ENCODE data around the gene SAMMSON. TPM values are rescaled to one million over a fixed set of nuclear protein-coding genes. Genes with fewer than 3 reads are reported as not detected.
A peak's percentile ranks its signal among the peaks of the same experiment; 100 is the strongest.

The SAMMSON gene
- total RNA-seq (0.21 TPM), polyA plus RNA-seq (0.75 TPM)

DNA sequence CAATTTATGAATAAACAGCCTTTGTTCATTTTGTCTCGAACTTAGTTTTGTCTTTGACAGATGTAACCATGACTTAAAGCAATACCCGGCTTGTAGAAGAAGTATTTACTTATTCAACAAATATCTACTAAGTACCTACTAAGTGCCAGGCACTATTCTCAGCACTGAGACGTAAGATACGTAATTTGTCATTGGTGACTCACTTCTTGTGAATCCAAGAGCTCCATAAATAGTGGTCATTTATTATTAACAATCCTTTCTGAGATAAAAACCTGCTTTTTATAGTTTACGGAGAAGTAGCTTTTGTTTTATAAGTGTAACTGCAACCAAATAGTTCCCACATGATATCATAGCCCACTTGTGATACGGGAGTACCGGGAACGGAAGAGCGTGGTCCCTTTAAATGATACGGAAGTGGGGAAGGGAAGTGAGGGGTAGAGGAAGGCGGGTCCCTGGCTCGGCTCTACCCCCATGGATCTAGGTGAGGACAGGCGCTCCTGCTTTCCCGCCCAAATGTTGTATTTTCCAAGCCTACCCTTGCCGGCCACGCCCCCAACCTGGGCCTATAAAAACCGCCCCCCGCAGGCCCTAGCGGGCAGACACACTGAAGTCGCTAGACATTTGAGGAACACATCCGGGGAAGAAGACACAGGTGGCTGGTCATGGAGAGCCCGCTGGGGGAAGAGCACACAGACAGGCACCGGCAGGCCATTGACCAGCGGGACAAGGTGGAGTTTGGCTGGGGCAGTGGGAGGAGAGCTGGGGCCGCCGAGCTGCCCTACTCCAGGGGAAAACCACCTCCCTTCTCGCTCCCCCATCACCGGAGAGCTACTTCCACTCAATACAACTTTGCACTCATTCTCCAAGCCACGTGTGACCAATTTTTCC is at the start of gene SAMMSON:
Gene SAMMSON (plus strand): TSS at position 594 of the 888 bp plus-strand sequence.
- 67% methylated on average over 29 of the region's 29 CpGs for WGBS
- DNase-seq (ENCODE audit: extremely low spot score) = no peak

DNA sequence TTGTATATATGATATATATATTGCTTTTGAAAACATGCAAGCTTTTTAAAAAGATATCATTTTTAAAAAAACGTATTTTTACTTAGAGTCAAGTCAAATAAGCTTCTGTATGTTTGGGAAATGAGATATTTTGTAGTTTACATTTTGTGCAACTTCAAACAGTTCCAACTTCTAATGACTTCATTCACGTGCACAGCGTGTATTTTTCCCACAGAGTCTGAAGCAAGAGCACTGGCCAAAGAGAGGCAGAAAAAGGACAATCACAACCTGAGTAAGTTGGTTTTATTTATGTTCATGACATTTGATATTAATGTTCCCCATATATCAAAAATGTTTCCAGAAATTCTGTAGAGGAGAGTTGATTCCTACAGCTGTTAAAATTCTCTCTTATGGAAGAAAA is 47.9 kb upstream of the SAMMSON start:
- DNase-seq (ENCODE audit: extremely low spot score) = no peak
- no peaks in the 10 kb centered on the region for H3K36me3 ChIP-seq (ENCODE audit: insufficient read depth)
- no peaks in the 10 kb centered on the region for H3K4me1 ChIP-seq (ENCODE audit: insufficient read depth)
- H3K27ac ChIP-seq (ENCODE audit: low read depth) = no peak overlapping the region
- WGBS = 78% methylated on average over 3 of the region's 3 CpGs
- H3K4me3 ChIP-seq (ENCODE audit: low read depth, low read length) = no peak overlapping the region

More for the DNA sequence above, at the start of gene SAMMSON:
- Histone ChIP-seq H3K4me1 (ENCODE audit: insufficient read depth) (no peaks in the 10 kb centered on the region), H3K27ac (ENCODE audit: low read depth) (no peak within 1 kb of the TSS), H3K36me3 (ENCODE audit: insufficient read depth) (no peaks in the 10 kb centered on the region), H3K4me3 (ENCODE audit: low read depth, low read length) (peak within 1 kb of the TSS; percentile 16)

DNA sequence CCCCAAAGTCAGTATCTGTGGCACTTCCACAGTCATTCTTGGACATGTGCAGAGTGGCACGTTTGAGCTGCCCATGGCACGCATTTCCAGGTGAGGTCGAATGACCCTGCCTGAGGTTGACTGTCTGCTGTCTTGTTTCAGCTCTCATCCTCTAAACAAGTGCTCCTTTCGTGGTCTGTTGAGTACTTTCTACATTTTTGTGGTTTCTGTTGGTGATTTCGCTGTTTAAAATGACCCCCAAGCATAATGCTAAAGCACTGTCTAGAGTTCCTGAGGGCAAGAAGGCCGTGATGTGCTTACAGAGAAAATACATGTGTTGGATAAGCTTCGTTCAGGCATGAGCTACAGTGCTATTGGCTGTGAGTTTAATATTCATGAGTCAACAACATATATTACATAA is 40.0 kb upstream of the SAMMSON start:
- H3K27ac ChIP-seq (ENCODE audit: low read depth) = no peak overlapping the region
- no peak overlapping the region for H3K4me3 ChIP-seq (ENCODE audit: low read depth, low read length)
- H3K36me3 ChIP-seq (ENCODE audit: insufficient read depth) = no peaks in the 10 kb centered on the region
- no peak for DNase-seq (ENCODE audit: extremely low spot score)
- 90% methylated on average over 7 of the region's 7 CpGs for WGBS
- no peaks in the 10 kb centered on the region for H3K4me1 ChIP-seq (ENCODE audit: insufficient read depth)

DNA sequence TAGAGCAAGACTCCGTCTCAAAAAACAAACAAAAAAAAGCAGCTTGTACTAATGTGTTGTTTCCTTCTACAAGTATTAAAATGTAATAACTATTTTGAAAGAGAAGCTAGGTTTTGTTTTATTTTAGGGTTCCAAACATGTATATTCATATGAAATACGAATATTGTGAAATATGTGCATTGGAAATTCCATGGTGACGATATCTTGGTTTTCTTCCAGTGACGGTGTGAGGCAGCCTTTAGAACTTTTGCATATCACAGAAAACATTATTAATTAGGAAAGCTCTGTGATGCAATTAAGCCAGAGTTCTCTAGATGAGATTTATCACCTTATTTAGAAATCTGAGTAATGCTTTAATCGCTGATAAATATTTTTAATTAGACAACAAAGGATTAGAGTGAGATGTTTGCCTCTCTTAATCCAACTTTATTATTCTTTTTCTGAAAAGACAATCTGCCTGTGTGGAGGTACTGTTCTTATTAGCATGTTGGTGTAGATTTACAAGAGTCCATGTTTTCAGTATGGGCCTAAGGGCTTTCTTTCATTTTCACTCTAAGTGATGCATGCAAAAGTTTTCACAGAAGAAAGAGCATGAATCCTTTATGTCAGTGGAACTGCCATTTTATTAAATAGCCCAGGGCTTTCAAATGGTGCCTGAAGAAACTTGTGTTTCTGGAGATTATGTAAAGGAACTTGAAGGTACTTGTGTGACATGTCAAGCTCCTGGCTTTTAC is 37.7 kb upstream of the SAMMSON start:
- DNase-seq (ENCODE audit: extremely low spot score) = no peak
- Histone ChIP-seq H3K4me3 (ENCODE audit: low read depth, low read length) (no peak overlapping the region), H3K36me3 (ENCODE audit: insufficient read depth) (no peaks in the 10 kb centered on the region), H3K27ac (ENCODE audit: low read depth) (no peak overlapping the region), H3K4me1 (ENCODE audit: insufficient read depth) (no peaks in the 10 kb centered on the region)
- WGBS = 91% methylated on average over 5 of the region's 5 CpGs

DNA sequence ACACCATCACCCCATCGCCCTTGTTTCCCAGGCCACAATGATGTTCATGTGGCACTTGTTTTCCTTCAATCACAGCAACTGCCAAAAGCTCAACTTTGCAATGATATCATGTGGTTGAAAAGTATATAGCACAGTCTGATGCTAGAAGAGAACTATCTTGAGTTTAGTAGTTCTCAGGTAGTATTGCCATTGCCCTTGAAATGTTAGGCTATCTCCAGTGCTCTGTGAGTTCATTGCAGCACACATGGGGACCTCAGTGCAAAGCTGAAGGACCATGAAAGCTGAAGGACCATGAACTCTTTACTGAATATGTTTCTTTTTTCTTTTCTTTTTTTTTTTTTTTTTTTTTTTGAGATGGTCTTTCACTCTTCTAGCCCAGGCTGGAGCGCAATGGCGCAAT is 35.9 kb upstream of the SAMMSON start:
- Histone ChIP-seq H3K4me3 (ENCODE audit: low read depth, low read length) (no peak overlapping the region), H3K4me1 (ENCODE audit: insufficient read depth) (no peaks in the 10 kb centered on the region), H3K27ac (ENCODE audit: low read depth) (no peak overlapping the region), H3K36me3 (ENCODE audit: insufficient read depth) (no peaks in the 10 kb centered on the region)
- 96% methylated on average over 3 of the region's 3 CpGs for WGBS
- no peak for DNase-seq (ENCODE audit: extremely low spot score)

DNA sequence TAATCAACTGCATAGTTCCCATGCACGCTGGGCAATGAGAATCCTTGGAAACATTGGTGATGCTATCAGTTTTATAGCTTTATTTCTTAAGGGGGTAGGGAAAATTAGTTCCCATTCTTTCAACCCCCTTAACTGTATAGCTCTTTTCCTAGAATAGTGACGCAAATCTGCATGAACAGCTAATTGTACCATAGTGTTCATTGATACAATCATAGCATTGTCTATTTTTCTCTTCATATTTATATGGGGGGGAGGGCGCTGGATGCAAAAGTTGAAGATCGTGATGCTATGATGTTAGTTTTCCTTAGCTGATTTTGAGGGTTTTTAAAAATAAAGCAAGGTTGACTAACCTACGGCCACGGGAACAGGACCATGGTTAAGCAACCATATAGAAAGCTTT is 32.4 kb upstream of the SAMMSON start:
- DNase-seq (ENCODE audit: extremely low spot score) = no peak
- Histone ChIP-seq H3K27ac (ENCODE audit: low read depth) (no peak overlapping the region), H3K36me3 (ENCODE audit: insufficient read depth) (no peaks in the 10 kb centered on the region), H3K4me3 (ENCODE audit: low read depth, low read length) (no peak overlapping the region), H3K4me1 (ENCODE audit: insufficient read depth) (no peaks in the 10 kb centered on the region)
- 93% methylated on average over 6 of the region's 6 CpGs for WGBS

DNA sequence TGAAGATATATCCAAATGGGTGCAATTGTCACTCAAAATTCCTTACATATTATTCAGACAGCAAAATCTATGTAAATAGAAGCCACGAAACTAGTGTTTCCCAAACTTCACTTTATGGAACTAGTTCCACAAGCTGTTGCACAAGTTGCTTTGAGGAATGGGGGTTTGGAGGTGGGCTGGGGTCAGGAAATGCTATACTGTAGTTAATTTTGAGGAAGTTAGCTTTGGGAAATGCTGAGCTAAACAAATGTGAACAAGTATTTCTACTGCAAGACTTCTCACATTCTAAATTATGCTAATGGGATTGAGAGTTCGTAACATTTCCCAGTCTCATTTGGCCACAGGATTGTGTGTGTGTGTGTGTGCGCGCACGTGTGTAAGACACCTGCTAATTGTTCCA is 28.7 kb upstream of the SAMMSON start:
- WGBS = 88% methylated on average over 5 of the region's 5 CpGs
- no peak overlapping the region for H3K27ac ChIP-seq (ENCODE audit: low read depth)
- H3K4me3 ChIP-seq (ENCODE audit: low read depth, low read length) = no peak overlapping the region
- H3K4me1 ChIP-seq (ENCODE audit: insufficient read depth) = no peaks in the 10 kb centered on the region
- DNase-seq (ENCODE audit: extremely low spot score) = no peak
- no peaks in the 10 kb centered on the region for H3K36me3 ChIP-seq (ENCODE audit: insufficient read depth)

DNA sequence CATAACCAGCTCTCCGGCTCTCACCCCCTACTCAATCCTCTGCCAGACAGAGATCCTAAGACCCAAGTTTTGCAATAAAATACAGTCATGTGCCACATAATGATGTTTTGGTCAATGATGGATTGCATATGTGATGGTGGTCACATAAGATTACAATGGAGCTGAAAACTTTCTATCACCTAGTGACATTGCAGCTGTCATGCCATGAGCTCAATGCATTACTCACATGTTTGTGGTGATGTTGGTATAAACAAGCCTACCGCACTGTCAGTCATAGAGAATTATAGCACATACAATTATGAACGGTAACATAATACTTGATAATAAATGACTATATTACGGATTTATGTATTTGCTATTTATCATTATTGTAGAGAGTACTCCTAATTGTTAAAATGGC is 26.9 kb upstream of the SAMMSON start:
- Histone ChIP-seq H3K4me1 (ENCODE audit: insufficient read depth) (no peaks in the 10 kb centered on the region), H3K27ac (ENCODE audit: low read depth) (no peak overlapping the region), H3K36me3 (ENCODE audit: insufficient read depth) (no peaks in the 10 kb centered on the region), H3K4me3 (ENCODE audit: low read depth, low read length) (no peak overlapping the region)
- 93% methylated on average over 4 of the region's 4 CpGs for WGBS
- DNase-seq (ENCODE audit: extremely low spot score) = no peak

DNA sequence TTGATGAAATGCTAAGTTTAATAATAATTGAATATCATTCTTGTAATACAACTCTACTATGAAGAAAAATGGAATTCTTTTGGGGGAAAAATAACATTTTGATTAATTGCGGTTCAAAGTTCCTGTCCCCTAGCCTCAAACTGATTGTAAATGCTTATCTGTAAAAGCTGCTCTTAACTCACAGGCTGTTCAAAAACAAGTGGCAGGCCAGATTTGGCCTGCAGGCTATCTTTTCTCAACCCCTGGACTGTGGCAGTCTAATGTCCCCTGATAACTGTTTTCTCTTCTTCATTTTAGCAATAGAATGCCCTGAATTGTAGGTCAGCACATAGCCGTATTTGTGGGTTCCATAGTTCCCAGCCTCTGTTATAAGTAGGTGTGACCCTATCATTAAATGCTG is 23.5 kb upstream of the SAMMSON start:
- Histone ChIP-seq H3K36me3 (ENCODE audit: insufficient read depth) (no peaks in the 10 kb centered on the region), H3K4me1 (ENCODE audit: insufficient read depth) (no peaks in the 10 kb centered on the region), H3K4me3 (ENCODE audit: low read depth, low read length) (no peak overlapping the region), H3K27ac (ENCODE audit: low read depth) (no peak overlapping the region)
- DNase-seq (ENCODE audit: extremely low spot score) = no peak
- WGBS = 81% methylated on average over 2 of the region's 2 CpGs

DNA sequence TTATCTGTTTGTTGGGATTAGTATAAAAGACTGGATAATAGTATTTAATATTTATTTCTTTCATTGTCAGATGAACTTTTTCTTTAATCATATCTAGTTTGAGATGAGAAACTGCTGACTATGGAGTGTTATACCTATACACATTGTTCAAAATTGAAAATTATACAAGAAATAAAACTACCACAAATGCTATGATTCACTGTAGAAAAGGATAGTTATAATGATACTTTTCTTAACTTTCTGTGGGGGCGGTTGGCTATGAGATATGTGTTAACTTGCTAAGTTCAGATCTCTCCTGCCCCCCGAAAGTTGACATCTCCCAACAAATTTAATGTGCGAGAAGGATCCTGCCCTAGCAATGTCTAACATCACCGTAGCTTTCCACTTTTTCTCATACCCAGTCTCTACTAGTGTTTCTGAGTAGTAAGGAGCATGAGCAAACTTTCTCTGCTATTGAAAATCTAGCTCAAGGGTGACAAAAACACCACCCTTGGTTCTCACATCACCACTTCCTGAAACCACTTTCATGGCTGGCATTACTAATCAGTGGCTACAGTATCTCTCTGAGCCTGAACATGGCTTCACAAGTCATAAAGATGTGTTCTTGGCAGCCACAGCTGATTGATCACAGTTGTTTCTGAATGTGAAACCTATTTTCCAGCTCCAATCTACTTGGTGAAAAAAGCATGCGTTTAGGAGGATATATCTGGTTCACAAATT is 15.8 kb upstream of the SAMMSON start:
- 82% methylated on average over 5 of the region's 5 CpGs for WGBS
- H3K27ac ChIP-seq (ENCODE audit: low read depth) = no peak overlapping the region
- H3K4me1 ChIP-seq (ENCODE audit: insufficient read depth) = no peaks in the 10 kb centered on the region
- no peak for DNase-seq (ENCODE audit: extremely low spot score)
- no peaks in the 10 kb centered on the region for H3K36me3 ChIP-seq (ENCODE audit: insufficient read depth)
- no peak overlapping the region for H3K4me3 ChIP-seq (ENCODE audit: low read depth, low read length)

DNA sequence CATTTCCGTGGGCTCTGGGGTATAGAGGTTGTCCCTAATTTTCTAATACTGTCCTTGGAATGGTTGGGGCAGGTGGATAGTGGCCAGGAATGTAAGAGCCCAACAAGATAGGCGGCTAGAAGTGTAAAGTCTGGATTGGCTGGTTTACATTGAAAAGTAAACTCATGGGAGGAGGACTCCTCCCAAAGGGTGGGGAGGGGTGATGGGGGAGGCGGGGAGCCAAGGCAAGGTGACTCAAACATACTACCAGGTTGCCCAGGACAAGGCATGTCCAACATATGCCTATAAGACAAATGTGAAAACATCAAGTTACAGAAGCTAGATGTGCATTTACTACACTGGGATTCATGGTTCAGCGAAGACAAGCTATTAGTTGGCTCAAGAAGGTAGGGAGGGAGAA is 14.3 kb upstream of the SAMMSON start:
- no peak for DNase-seq (ENCODE audit: extremely low spot score)
- 85% methylated on average over 4 of the region's 4 CpGs for WGBS
- H3K36me3 ChIP-seq (ENCODE audit: insufficient read depth) = no peaks in the 10 kb centered on the region
- H3K4me3 ChIP-seq (ENCODE audit: low read depth, low read length) = no peak overlapping the region
- no peaks in the 10 kb centered on the region for H3K4me1 ChIP-seq (ENCODE audit: insufficient read depth)
- H3K27ac ChIP-seq (ENCODE audit: low read depth) = no peak overlapping the region

DNA sequence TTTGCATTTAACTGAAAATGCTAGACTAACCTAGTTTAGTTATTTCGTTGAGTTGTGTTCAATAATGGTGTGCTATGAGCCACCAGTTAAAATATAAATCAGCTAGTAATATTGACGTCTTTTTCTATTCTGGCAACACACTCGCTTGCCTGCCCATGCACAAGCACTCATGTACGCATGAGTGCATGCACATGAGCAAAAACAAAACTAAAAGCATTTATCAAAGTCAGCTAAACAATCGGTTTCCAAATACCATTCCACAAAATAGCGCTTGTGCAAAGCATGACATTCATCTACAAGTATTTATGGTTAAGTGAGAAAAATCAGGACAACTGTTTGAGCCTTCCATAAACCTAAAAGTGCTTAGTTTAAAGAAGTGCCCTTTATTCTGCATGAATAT is 13.1 kb upstream of the SAMMSON start:
- Histone ChIP-seq H3K27ac (ENCODE audit: low read depth) (no peak overlapping the region), H3K36me3 (ENCODE audit: insufficient read depth) (no peaks in the 10 kb centered on the region), H3K4me3 (ENCODE audit: low read depth, low read length) (no peak overlapping the region), H3K4me1 (ENCODE audit: insufficient read depth) (no peaks in the 10 kb centered on the region)
- DNase-seq (ENCODE audit: extremely low spot score) = no peak
- 89% methylated on average over 6 of the region's 6 CpGs for WGBS

DNA sequence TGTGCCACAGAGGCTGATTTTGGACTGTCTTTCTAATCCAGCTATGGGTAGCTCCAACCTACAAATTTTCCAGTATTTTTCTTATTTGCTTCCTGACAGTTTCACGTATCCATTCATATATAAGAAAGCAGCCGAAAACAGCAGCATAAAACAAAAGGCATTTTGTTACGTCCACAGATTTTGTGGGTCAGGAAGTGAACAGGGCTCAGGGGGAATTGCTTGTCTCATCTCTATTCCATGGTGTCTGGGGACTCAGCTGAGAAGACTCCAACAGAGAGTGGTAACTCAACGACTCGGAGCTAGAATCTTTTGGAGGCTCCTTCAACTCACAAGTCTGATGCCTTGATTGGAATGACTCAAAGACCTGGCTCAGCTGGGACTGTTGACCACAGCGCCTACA is 11.7 kb upstream of the SAMMSON start:
- H3K36me3 ChIP-seq (ENCODE audit: insufficient read depth) = no peaks in the 10 kb centered on the region
- H3K4me1 ChIP-seq (ENCODE audit: insufficient read depth) = no peaks in the 10 kb centered on the region
- no peak overlapping the region for H3K4me3 ChIP-seq (ENCODE audit: low read depth, low read length)
- no peak for DNase-seq (ENCODE audit: extremely low spot score)
- WGBS = 86% methylated on average over 6 of the region's 6 CpGs
- H3K27ac ChIP-seq (ENCODE audit: low read depth) = no peak overlapping the region

DNA sequence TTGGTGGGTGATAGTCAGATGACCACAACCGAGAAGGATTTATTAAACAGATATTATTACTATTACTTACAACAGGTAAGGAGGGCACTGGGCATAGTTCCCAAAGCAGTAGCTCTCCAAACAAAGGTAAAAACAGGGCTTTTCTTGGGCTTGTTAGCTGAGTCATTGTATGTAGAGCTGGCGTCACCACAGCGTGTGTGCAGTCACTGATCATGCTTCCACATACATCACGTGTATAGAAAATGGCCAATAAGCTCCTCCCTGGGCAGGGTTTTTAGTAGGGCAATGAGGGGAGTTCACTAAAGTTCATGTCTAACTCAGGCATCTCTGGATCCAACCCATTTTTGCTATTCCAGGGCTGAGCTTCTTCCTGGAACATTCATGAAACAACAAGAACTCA is 5.8 kb upstream of the SAMMSON start:
- Histone ChIP-seq H3K27ac (ENCODE audit: low read depth) (no peak overlapping the region), H3K36me3 (ENCODE audit: insufficient read depth) (no peaks in the 10 kb centered on the region), H3K4me3 (ENCODE audit: low read depth, low read length) (no peak overlapping the region), H3K4me1 (ENCODE audit: insufficient read depth) (no peaks in the 10 kb centered on the region)
- WGBS = 92% methylated on average over 4 of the region's 4 CpGs
- DNase-seq (ENCODE audit: extremely low spot score) = no peak
